OCI-LY7 (cell line): Measurements from ENCODE around the gene OPTC.

Source experiments
- EZH2phosphoT487 ChIP-seq: fragments of 200-600 bp; sonication (generic); IDR thresholded peaks from 2 replicates; pipeline ENCODE4 v1.6.1; 2018; ENCODE audit warnings: low read depth, borderline replicate concordance, mild to moderate bottlenecking, mixed run types, antibody characterized with exemption, low read length, moderate library complexity, mixed read lengths
- TF ChIP-seq, protein P1 (sequence below): fragments of 200-600 bp; sonication (generic); conservative IDR thresholded peaks from 2 replicates; pipeline ENCODE4 v1.5.1; 2014; ENCODE audit warnings: mild to moderate bottlenecking, antibody characterized with exemption, low read length, moderate library complexity, mixed read lengths

GRCh38 chr1:203512517-203512847 is 18.5 kb downstream of the OPTC start:
- TF ChIP-seq, protein P1, sequence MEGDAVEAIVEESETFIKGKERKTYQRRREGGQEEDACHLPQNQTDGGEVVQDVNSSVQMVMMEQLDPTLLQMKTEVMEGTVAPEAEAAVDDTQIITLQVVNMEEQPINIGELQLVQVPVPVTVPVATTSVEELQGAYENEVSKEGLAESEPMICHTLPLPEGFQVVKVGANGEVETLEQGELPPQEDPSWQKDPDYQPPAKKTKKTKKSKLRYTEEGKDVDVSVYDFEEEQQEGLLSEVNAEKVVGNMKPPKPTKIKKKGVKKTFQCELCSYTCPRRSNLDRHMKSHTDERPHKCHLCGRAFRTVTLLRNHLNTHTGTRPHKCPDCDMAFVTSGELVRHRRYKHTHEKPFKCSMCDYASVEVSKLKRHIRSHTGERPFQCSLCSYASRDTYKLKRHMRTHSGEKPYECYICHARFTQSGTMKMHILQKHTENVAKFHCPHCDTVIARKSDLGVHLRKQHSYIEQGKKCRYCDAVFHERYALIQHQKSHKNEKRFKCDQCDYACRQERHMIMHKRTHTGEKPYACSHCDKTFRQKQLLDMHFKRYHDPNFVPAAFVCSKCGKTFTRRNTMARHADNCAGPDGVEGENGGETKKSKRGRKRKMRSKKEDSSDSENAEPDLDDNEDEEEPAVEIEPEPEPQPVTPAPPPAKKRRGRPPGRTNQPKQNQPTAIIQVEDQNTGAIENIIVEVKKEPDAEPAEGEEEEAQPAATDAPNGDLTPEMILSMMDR, result no peak
- TF ChIP-seq EZH2phosphoT487, result no peak
